Activated naive CD8-positive, alpha-beta T cell (primary cell): Measurements from ENCODE around the gene AK3.
"Not testable (repeated sequence)": the region's sequence is repeated elsewhere in the genome, so short reads cannot be mapped to it uniquely, and the experiment has no call there.

Experiments used
- H3K27ac Mint-ChIP-seq: one replicate; pipeline ENCODE4 v1.8.0; 2021; ENCODE audit warnings: mixed read lengths
- H3K27me3 Mint-ChIP-seq: one replicate; pipeline ENCODE4 v1.8.0; 2021; ENCODE audit warnings: mixed read lengths
- H3K36me3 Mint-ChIP-seq: one replicate; pipeline ENCODE4 v1.8.0; 2021; ENCODE audit warnings: mixed read lengths
- H3K4me1 Mint-ChIP-seq: one replicate; pipeline ENCODE4 v1.8.0; 2021; ENCODE audit warnings: low read depth, mixed read lengths
- H3K4me3 Mint-ChIP-seq: one replicate; pipeline ENCODE4 v1.8.0; 2021; ENCODE audit warnings: mild to moderate bottlenecking, mixed read lengths
- H3K9me3 Mint-ChIP-seq: one replicate; pipeline ENCODE4 v1.8.0; 2021; ENCODE audit warnings: low read depth, mixed read lengths

Gene AK3

GRCh38 chr9:4762108-4762885 is 21.3 kb upstream of the AK3 start:
- no peaks in the 10 kb centered on the region for H3K36me3 Mint-ChIP-seq
- H3K4me1 Mint-ChIP-seq, result peaks cover 5% of the 10 kb centered on the region
- H3K9me3 Mint-ChIP-seq, result no peaks in the 10 kb centered on the region
- H3K27ac Mint-ChIP-seq, result no peak overlapping the region
- peak overlapping the region; percentile 34 for H3K4me3 Mint-ChIP-seq
- H3K27me3 Mint-ChIP-seq, result peaks cover 3% of the 10 kb centered on the region

- Mint-ChIP-seq H3K27me3 (peaks cover 3% of the 10 kb centered on the region), H3K36me3 (no peaks in the 10 kb centered on the region), H3K27ac (no peak overlapping the region), H3K4me1 (peaks cover 5% of the 10 kb centered on the region), H3K4me3 (no peak overlapping the region), H3K9me3 (no peaks in the 10 kb centered on the region)
These were observed 19.1 kb upstream of the AK3 start for GRCh38 chr9:4760122-4760521.

GRCh38 chr9:4756420-4756819 is 15.4 kb upstream of the AK3 start:
- Mint-ChIP-seq H3K4me3 (no peak overlapping the region), H3K36me3 (no peaks in the 10 kb centered on the region), H3K9me3 (no peaks in the 10 kb centered on the region), H3K27ac (no peak overlapping the region), H3K4me1 (no peaks in the 10 kb centered on the region), H3K27me3 (peaks cover 1% of the 10 kb centered on the region)

GRCh38 chr9:4755026-4755609 is 14.1 kb upstream of the AK3 start:
- no peaks in the 10 kb centered on the region for H3K9me3 Mint-ChIP-seq
- H3K36me3 Mint-ChIP-seq, result no peaks in the 10 kb centered on the region
- H3K4me1 Mint-ChIP-seq, result no peaks in the 10 kb centered on the region
- H3K27ac Mint-ChIP-seq, result no peak overlapping the region
- H3K4me3 Mint-ChIP-seq, result no peak overlapping the region
- H3K27me3 Mint-ChIP-seq, result no peaks in the 10 kb centered on the region

- H3K4me3 Mint-ChIP-seq, H3K36me3 Mint-ChIP-seq, H3K4me1 Mint-ChIP-seq, H3K27me3 Mint-ChIP-seq, H3K27ac Mint-ChIP-seq, H3K9me3 Mint-ChIP-seq: not testable (repeated sequence)
These were observed 13.5 kb upstream of the AK3 start for GRCh38 chr9:4754530-4754929.

GRCh38 chr9:4750023-4750673 is 9.1 kb upstream of the AK3 start:
- Mint-ChIP-seq H3K27me3 (no peaks in the 10 kb centered on the region), H3K4me3 (no peak overlapping the region), H3K4me1 (peaks cover 14% of the 10 kb centered on the region), H3K36me3 (peaks cover 3% of the 10 kb centered on the region), H3K9me3 (no peaks in the 10 kb centered on the region), H3K27ac (no peak overlapping the region)

- Mint-ChIP-seq H3K9me3 (no peaks in the 10 kb centered on the region), H3K27me3 (no peaks in the 10 kb centered on the region), H3K36me3 (peaks cover 3% of the 10 kb centered on the region), H3K4me1 (peaks cover 14% of the 10 kb centered on the region), H3K4me3 (no peak overlapping the region), H3K27ac (no peak overlapping the region)
These were observed 7.6 kb upstream of the AK3 start for GRCh38 chr9:4748612-4749011.

GRCh38 chr9:4746278-4747030 is 5.5 kb upstream of the AK3 start:
- peaks cover 3% of the 10 kb centered on the region for H3K36me3 Mint-ChIP-seq
- H3K4me1 Mint-ChIP-seq, result peaks cover 23% of the 10 kb centered on the region
- H3K9me3 Mint-ChIP-seq, result no peaks in the 10 kb centered on the region
- H3K27ac Mint-ChIP-seq, result no peak overlapping the region
- H3K27me3 Mint-ChIP-seq, result no peaks in the 10 kb centered on the region
- H3K4me3 Mint-ChIP-seq, result no peak overlapping the region

GRCh38 chr9:4743131-4743875 is 2.3 kb upstream of the AK3 start:
- Mint-ChIP-seq H3K9me3 (no peaks in the 10 kb centered on the region), H3K4me3 (peak overlapping the region; percentile 87), H3K27me3 (no peaks in the 10 kb centered on the region), H3K36me3 (no peaks in the 10 kb centered on the region), H3K27ac (no peak overlapping the region), H3K4me1 (peaks cover 40% of the 10 kb centered on the region)

- no peaks in the 10 kb centered on the region for H3K36me3 Mint-ChIP-seq
- no peaks in the 10 kb centered on the region for H3K27me3 Mint-ChIP-seq
- no peaks in the 10 kb centered on the region for H3K9me3 Mint-ChIP-seq
- peak overlapping the region; percentile 80 for H3K27ac Mint-ChIP-seq
- peaks cover 47% of the 10 kb centered on the region for H3K4me1 Mint-ChIP-seq
- H3K4me3 Mint-ChIP-seq, result peak overlapping the region; percentile 87
These were observed 1.2 kb upstream of the AK3 start for GRCh38 chr9:4742246-4742645.

- Mint-ChIP-seq H3K36me3 (no peaks in the 10 kb centered on the region), H3K4me3 (peak overlapping the region; percentile 87), H3K27ac (peak overlapping the region; percentile 80), H3K4me1 (peaks cover 47% of the 10 kb centered on the region), H3K27me3 (no peaks in the 10 kb centered on the region), H3K9me3 (no peaks in the 10 kb centered on the region)
These were observed 525 bp upstream of the AK3 start for GRCh38 chr9:4741365-4742089.

GRCh38 chr9:4740388-4740637 is 689 bp downstream of the AK3 start:
- no peaks in the 10 kb centered on the region for H3K9me3 Mint-ChIP-seq
- H3K4me1 Mint-ChIP-seq, result peaks cover 42% of the 10 kb centered on the region
- peak overlapping the region; percentile 93 for H3K4me3 Mint-ChIP-seq
- H3K27ac Mint-ChIP-seq, result peak overlapping the region; percentile 88
- H3K36me3 Mint-ChIP-seq, result no peaks in the 10 kb centered on the region
- H3K27me3 Mint-ChIP-seq, result no peaks in the 10 kb centered on the region

- Mint-ChIP-seq H3K36me3 (no peaks in the 10 kb centered on the region), H3K4me3 (peak overlapping the region; percentile 93), H3K27me3 (no peaks in the 10 kb centered on the region), H3K9me3 (no peaks in the 10 kb centered on the region), H3K27ac (peak overlapping the region; percentile 88), H3K4me1 (peaks cover 43% of the 10 kb centered on the region)
These were observed 1.2 kb downstream of the AK3 start for GRCh38 chr9:4739587-4740387.
